SHP77 treated with DMSO at 0.1 percent for 48 hours (cell line): Measurements from ENCODE around the gene USP54.
"Not testable (repeated sequence)": the region's sequence is repeated elsewhere in the genome, so short reads cannot be mapped to it uniquely, and the experiment has no call there.

Experiments
- DNase-seq: peaks from one replicate; lab custom pipeline; 2025; lab: John Stamatoyannopoulos, UW

USP54 gene

GRCh38 chr10:73589563-73590126 lies 1.5 kb downstream of the USP54 start:
- no peak for DNase-seq

- no peak for DNase-seq
These were observed 2.5 kb downstream of the USP54 start for GRCh38 chr10:73588656-73589055.

- no peak for DNase-seq
These were observed 4.6 kb downstream of the USP54 start for GRCh38 chr10:73586583-73586984.

GRCh38 chr10:73585327-73585726 lies 5.8 kb downstream of the USP54 start:
- DNase-seq, result no peak

GRCh38 chr10:73584737-73585136 lies 6.4 kb downstream of the USP54 start:
- no peak for DNase-seq

GRCh38 chr10:73581918-73582317 lies 9.2 kb downstream of the USP54 start:
- DNase-seq, result no peak

GRCh38 chr10:73578927-73579326 lies 12.2 kb downstream of the USP54 start:
- DNase-seq, result not testable (repeated sequence)

GRCh38 chr10:73577788-73578187 lies 13.4 kb downstream of the USP54 start:
- no peak for DNase-seq

GRCh38 chr10:73576890-73577591 lies 14.1 kb downstream of the USP54 start:
- DNase-seq, result no peak

- DNase-seq, result no peak
These were observed 14.8 kb downstream of the USP54 start for GRCh38 chr10:73576178-73576889.

- DNase-seq, result not testable (repeated sequence)
These were observed 24.1 kb downstream of the USP54 start for GRCh38 chr10:73567025-73567424.

- no peak for DNase-seq
These were observed 29.9 kb downstream of the USP54 start for GRCh38 chr10:73561192-73561591.

- no peak for DNase-seq
These were observed 31.6 kb downstream of the USP54 start for GRCh38 chr10:73559590-73559989.

- no peak for DNase-seq
These were observed 34.3 kb downstream of the USP54 start for GRCh38 chr10:73556855-73557254.

GRCh38 chr10:73554721-73555120 lies 36.4 kb downstream of the USP54 start:
- no peak for DNase-seq

- DNase-seq, result no peak
These were observed 37.4 kb downstream of the USP54 start for GRCh38 chr10:73553761-73554160.

- no peak for DNase-seq
These were observed 38.1 kb downstream of the USP54 start for GRCh38 chr10:73552819-73553715.

GRCh38 chr10:73551515-73551914 lies 39.6 kb downstream of the USP54 start:
- no peak for DNase-seq

- no peak for DNase-seq
These were observed 45.8 kb downstream of the USP54 start for GRCh38 chr10:73545357-73545756.

GRCh38 chr10:73537709-73538108 lies 53.4 kb downstream of the USP54 start:
- DNase-seq, result no peak

- DNase-seq, result no peak
These were observed 53.9 kb downstream of the USP54 start for GRCh38 chr10:73537288-73537687.

- DNase-seq, result no peak
These were observed 56.3 kb downstream of the USP54 start for GRCh38 chr10:73534857-73535256.
